AG04449 (cell line): ENCODE results near the gene MMP28.

Experiments
- CTCF ChIA-PET: fragments of 350-600 bp; formaldehyde crosslinking; extraction: SDS; loops from one replicate; lab custom pipeline; 2021; ENCODE audit warnings: antibody characterized with exemption; lab: Yijun Ruan, JAX
- POLR2A ChIA-PET: fragments of 400-600, 350-600 bp; formaldehyde crosslinking; extraction: SDS; loops from one replicate; lab custom pipeline; 2020; ENCODE audit warnings: antibody characterized with exemption, inconsistent platforms; lab: Yijun Ruan, JAX
- DNase-seq: peaks from one replicate; pipeline ENCODE4 v3.0.0-alpha.2; 2010; ENCODE audit warnings: low read depth, low spot score
- H3K4me3 ChIP-seq: 2 replicates; pipeline ENCODE4 v1.5.1; 2011; ENCODE audit warnings: low read depth, mild to moderate bottlenecking, control low read depth, low read length
- CTCF ChIP-seq: IDR thresholded peaks from one replicate; pipeline ENCODE4 v1.5.1; 2011; ENCODE audit warnings: mild to moderate bottlenecking, moderate library complexity, low read length, control low read depth, inconsistent platforms; ENCODE audit not compliant: insufficient read depth; ENCODE audit errors: missing control alignments

The MMP28 gene

GRCh38 chr17:35795007-35795870 lies at the start of gene MMP28:
Gene MMP28 (minus strand): TSS chr17:35795641. CDS start chr17:35795377, 264 bp downstream.
- ChIA-PET POLR2A (interaction anchor here (0.9 kb wide), 1 partner anchor 14 kb away, joined by 3 read pairs; the partner anchor contains the start of gene TAF15), CTCF (interaction anchor here (0.7 to 10.3 kb wide), 8 partner anchors 7 to 177 kb away, joined by 3 to 230 read pairs (median 6); no protein-coding TSS in a partner anchor)
- TF ChIP-seq CTCF = no peak
- H3K4me3 ChIP-seq = peak within 1 kb of the TSS; percentile 51
- DNase-seq = no peak

- CTCF ChIA-PET = no interaction called here
These were observed 49.1 kb upstream of the MMP28 start for GRCh38 chr17:35844547-35844946.

GRCh38 chr17:35843698-35844097 lies 48.3 kb upstream of the MMP28 start:
- CTCF ChIA-PET = interaction anchor here (1.8 kb wide), 1 partner anchor 10 kb away, joined by 4 read pairs; no protein-coding TSS in a partner anchor
- H3K4me3 ChIP-seq = no peak overlapping the region
- DNase-seq = no peak
- no peak for TF ChIP-seq CTCF
- POLR2A ChIA-PET = no interaction called here

More at GRCh38 chr17:35844547-35844946, 49.1 kb upstream of the MMP28 start:
- POLR2A ChIA-PET = no interaction called here
- H3K4me3 ChIP-seq = no peak overlapping the region
- TF ChIP-seq CTCF = no peak
- no peak for DNase-seq

GRCh38 chr17:35842239-35842638 lies 46.8 kb upstream of the MMP28 start:
- ChIA-PET CTCF (interaction anchor here (1.0 to 1.8 kb wide), 7 partner anchors 8 to 229 kb away, joined by 3 to 6 read pairs (median 3); partner anchors contain the start of gene TAF15), POLR2A (no interaction called here)
- no peak for TF ChIP-seq CTCF
- DNase-seq = no peak
- H3K4me3 ChIP-seq = no peak overlapping the region

- no peak for DNase-seq
- H3K4me3 ChIP-seq = no peak overlapping the region
- ChIA-PET POLR2A (interaction anchor here (0.5 to 0.7 kb wide), 2 partner anchors 33 to 35 kb away, joined by 3 to 4 read pairs; no protein-coding TSS in a partner anchor), CTCF (interaction anchor here (0.7 to 1.8 kb wide), 8 partner anchors 13 to 228 kb away, joined by 3 to 6 read pairs (median 3); partner anchors contain the start of gene TAF15)
- TF ChIP-seq CTCF = no peak
These were observed 46.1 kb upstream of the MMP28 start for GRCh38 chr17:35841505-35841904.

- no peak overlapping the region for H3K4me3 ChIP-seq
- CTCF ChIA-PET = interaction anchor here (0.7 to 1.8 kb wide), 7 partner anchors 13 to 82 kb away, joined by 3 to 6 read pairs (median 3); partner anchors contain the start of gene TAF15
- no peak for DNase-seq
- POLR2A ChIA-PET = interaction anchor here (0.5 to 0.7 kb wide), 2 partner anchors 33 to 36 kb away, joined by 3 to 4 read pairs; no protein-coding TSS in a partner anchor
- TF ChIP-seq CTCF = no peak
These were observed 45.7 kb upstream of the MMP28 start for GRCh38 chr17:35841101-35841500.
